ENCODE results near the gene HSP90AB1.

Gene HSP90AB1

GRCh38 chr6:44266347-44266746, 19.4 kb downstream of the HSP90AB1 start:
- Histone ChIP-seq H2AFZ (ENCODE audit: low read depth, low read length) (no peak overlapping the region), H3K9me3 (ENCODE audit: low read length) (no peaks in the 10 kb centered on the region), H3K27me3 (ENCODE audit: insufficient read depth, low read length) (no peaks in the 10 kb centered on the region), H3K4me1 (ENCODE audit: insufficient read depth, low read length) (peaks cover 63% of the 10 kb centered on the region), H3K36me3 (ENCODE audit: insufficient read depth, low read length) (no peaks in the 10 kb centered on the region), H3K4me3 (ENCODE audit: low read length) (no peak overlapping the region)

- Histone ChIP-seq H3K27me3 (ENCODE audit: insufficient read depth, low read length) (no peaks in the 10 kb centered on the region), H3K9me3 (ENCODE audit: low read length) (no peaks in the 10 kb centered on the region), H3K4me3 (ENCODE audit: low read length) (no peak overlapping the region), H2AFZ (ENCODE audit: low read depth, low read length) (no peak overlapping the region), H3K4me1 (ENCODE audit: insufficient read depth, low read length) (peaks cover 67% of the 10 kb centered on the region), H3K36me3 (ENCODE audit: insufficient read depth, low read length) (no peaks in the 10 kb centered on the region)
Observed at GRCh38 chr6:44267252-44267651, 20.4 kb downstream of the HSP90AB1 start.

GRCh38 chr6:44268095-44268628, 21.3 kb downstream of the HSP90AB1 start:
- H3K9me3 ChIP-seq (ENCODE audit: low read length) = no peaks in the 10 kb centered on the region
- peaks cover 2% of the 10 kb centered on the region for H3K36me3 ChIP-seq (ENCODE audit: insufficient read depth, low read length)
- peak overlapping the region; percentile 3 for H3K4me3 ChIP-seq (ENCODE audit: low read length)
- H3K27me3 ChIP-seq (ENCODE audit: insufficient read depth, low read length) = no peaks in the 10 kb centered on the region
- H3K4me1 ChIP-seq (ENCODE audit: insufficient read depth, low read length) = peaks cover 60% of the 10 kb centered on the region
- H2AFZ ChIP-seq (ENCODE audit: low read depth, low read length) = no peak overlapping the region

GRCh38 chr6:44269178-44269920, 22.4 kb downstream of the HSP90AB1 start:
- Histone ChIP-seq H3K36me3 (ENCODE audit: insufficient read depth, low read length) (peaks cover 7% of the 10 kb centered on the region), H2AFZ (ENCODE audit: low read depth, low read length) (no peak overlapping the region), H3K9me3 (ENCODE audit: low read length) (no peaks in the 10 kb centered on the region), H3K27me3 (ENCODE audit: insufficient read depth, low read length) (no peaks in the 10 kb centered on the region), H3K4me1 (ENCODE audit: insufficient read depth, low read length) (peaks cover 48% of the 10 kb centered on the region), H3K4me3 (ENCODE audit: low read length) (peak overlapping the region; percentile 54)

- H3K9me3 ChIP-seq (ENCODE audit: low read length) = no peaks in the 10 kb centered on the region
- H3K36me3 ChIP-seq (ENCODE audit: insufficient read depth, low read length) = peaks cover 9% of the 10 kb centered on the region
- H3K4me3 ChIP-seq (ENCODE audit: low read length) = peak within 1 kb of the TSS; percentile 54
- no peak within 1 kb of the TSS for H2AFZ ChIP-seq (ENCODE audit: low read depth, low read length)
- H3K27me3 ChIP-seq (ENCODE audit: insufficient read depth, low read length) = no peaks in the 10 kb centered on the region
- peaks cover 44% of the 10 kb centered on the region for H3K4me1 ChIP-seq (ENCODE audit: insufficient read depth, low read length)
Observed at GRCh38 chr6:44269921-44270525, 23.1 kb downstream of the HSP90AB1 start, which contains the start of gene TMEM151B. TMEM151B (plus strand) TSS chr6:44270450; CDS start chr6:44270743, 293 bp downstream.

GRCh38 chr6:44270526-44271405, 23.9 kb downstream of the HSP90AB1 start:
- H3K9me3 ChIP-seq (ENCODE audit: low read length) = no peaks in the 10 kb centered on the region
- peaks cover 44% of the 10 kb centered on the region for H3K4me1 ChIP-seq (ENCODE audit: insufficient read depth, low read length)
- no peaks in the 10 kb centered on the region for H3K27me3 ChIP-seq (ENCODE audit: insufficient read depth, low read length)
- peaks cover 14% of the 10 kb centered on the region for H3K36me3 ChIP-seq (ENCODE audit: insufficient read depth, low read length)
- no peak overlapping the region for H2AFZ ChIP-seq (ENCODE audit: low read depth, low read length)
- peak overlapping the region; percentile 43 for H3K4me3 ChIP-seq (ENCODE audit: low read length)

GRCh38 chr6:44271406-44271723, 24.5 kb downstream of the HSP90AB1 start:
- Histone ChIP-seq H3K4me3 (ENCODE audit: low read length) (peak overlapping the region; percentile 43), H2AFZ (ENCODE audit: low read depth, low read length) (no peak overlapping the region), H3K4me1 (ENCODE audit: insufficient read depth, low read length) (peaks cover 44% of the 10 kb centered on the region)

GRCh38 chr6:44271914-44272313, 25.0 kb downstream of the HSP90AB1 start:
- Histone ChIP-seq H3K27me3 (ENCODE audit: insufficient read depth, low read length) (no peaks in the 10 kb centered on the region), H3K36me3 (ENCODE audit: insufficient read depth, low read length) (peaks cover 15% of the 10 kb centered on the region), H3K4me1 (ENCODE audit: insufficient read depth, low read length) (peaks cover 40% of the 10 kb centered on the region), H3K9me3 (ENCODE audit: low read length) (no peaks in the 10 kb centered on the region), H3K4me3 (ENCODE audit: low read length) (peak overlapping the region; percentile 43), H2AFZ (ENCODE audit: low read depth, low read length) (no peak overlapping the region)

More at GRCh38 chr6:44271406-44271723, 24.5 kb downstream of the HSP90AB1 start:
- Histone ChIP-seq H3K36me3 (ENCODE audit: insufficient read depth, low read length) (peaks cover 15% of the 10 kb centered on the region), H3K9me3 (ENCODE audit: low read length) (no peaks in the 10 kb centered on the region), H3K27me3 (ENCODE audit: insufficient read depth, low read length) (no peaks in the 10 kb centered on the region)

- Histone ChIP-seq H3K36me3 (ENCODE audit: insufficient read depth, low read length) (peaks cover 15% of the 10 kb centered on the region), H3K4me3 (ENCODE audit: low read length) (no peak overlapping the region), H2AFZ (ENCODE audit: low read depth, low read length) (no peak overlapping the region), H3K9me3 (ENCODE audit: low read length) (no peaks in the 10 kb centered on the region), H3K4me1 (ENCODE audit: insufficient read depth, low read length) (peaks cover 35% of the 10 kb centered on the region), H3K27me3 (ENCODE audit: insufficient read depth, low read length) (no peaks in the 10 kb centered on the region)
Observed at GRCh38 chr6:44272529-44272928, 25.6 kb downstream of the HSP90AB1 start.

GRCh38 chr6:44272999-44273566, 26.2 kb downstream of the HSP90AB1 start:
- Histone ChIP-seq H3K36me3 (ENCODE audit: insufficient read depth, low read length) (peaks cover 15% of the 10 kb centered on the region), H3K4me1 (ENCODE audit: insufficient read depth, low read length) (peaks cover 30% of the 10 kb centered on the region), H3K27me3 (ENCODE audit: insufficient read depth, low read length) (no peaks in the 10 kb centered on the region), H3K9me3 (ENCODE audit: low read length) (no peaks in the 10 kb centered on the region), H2AFZ (ENCODE audit: low read depth, low read length) (no peak overlapping the region), H3K4me3 (ENCODE audit: low read length) (no peak overlapping the region)

- no peak overlapping the region for H2AFZ ChIP-seq (ENCODE audit: low read depth, low read length)
- H3K27me3 ChIP-seq (ENCODE audit: insufficient read depth, low read length) = no peaks in the 10 kb centered on the region
- H3K4me1 ChIP-seq (ENCODE audit: insufficient read depth, low read length) = peaks cover 25% of the 10 kb centered on the region
- H3K9me3 ChIP-seq (ENCODE audit: low read length) = no peaks in the 10 kb centered on the region
- H3K36me3 ChIP-seq (ENCODE audit: insufficient read depth, low read length) = peaks cover 15% of the 10 kb centered on the region
- no peak overlapping the region for H3K4me3 ChIP-seq (ENCODE audit: low read length)
Observed at GRCh38 chr6:44273617-44274016, 26.7 kb downstream of the HSP90AB1 start.

GRCh38 chr6:44275271-44275748, 28.4 kb downstream of the HSP90AB1 start:
- H3K36me3 ChIP-seq (ENCODE audit: insufficient read depth, low read length) = peaks cover 15% of the 10 kb centered on the region
- no peak overlapping the region for H3K4me3 ChIP-seq (ENCODE audit: low read length)
- no peaks in the 10 kb centered on the region for H3K27me3 ChIP-seq (ENCODE audit: insufficient read depth, low read length)
- H3K4me1 ChIP-seq (ENCODE audit: insufficient read depth, low read length) = peaks cover 9% of the 10 kb centered on the region
- no peaks in the 10 kb centered on the region for H3K9me3 ChIP-seq (ENCODE audit: low read length)
- no peak overlapping the region for H2AFZ ChIP-seq (ENCODE audit: low read depth, low read length)

Measured in neuron (in vitro differentiated cells).